GM21737 (cell line): ENCODE results near the gene AGAP2.

Source experiments
- ATAC-seq: cut with Tn5 transposase; IDR thresholded peaks from one replicate; pipeline ENCODE4 v1.9.1; 2021; ENCODE audit warnings: mild to moderate bottlenecking, moderate library complexity; ENCODE audit not compliant: unreplicated experiment

AGAP2 gene

DNA sequence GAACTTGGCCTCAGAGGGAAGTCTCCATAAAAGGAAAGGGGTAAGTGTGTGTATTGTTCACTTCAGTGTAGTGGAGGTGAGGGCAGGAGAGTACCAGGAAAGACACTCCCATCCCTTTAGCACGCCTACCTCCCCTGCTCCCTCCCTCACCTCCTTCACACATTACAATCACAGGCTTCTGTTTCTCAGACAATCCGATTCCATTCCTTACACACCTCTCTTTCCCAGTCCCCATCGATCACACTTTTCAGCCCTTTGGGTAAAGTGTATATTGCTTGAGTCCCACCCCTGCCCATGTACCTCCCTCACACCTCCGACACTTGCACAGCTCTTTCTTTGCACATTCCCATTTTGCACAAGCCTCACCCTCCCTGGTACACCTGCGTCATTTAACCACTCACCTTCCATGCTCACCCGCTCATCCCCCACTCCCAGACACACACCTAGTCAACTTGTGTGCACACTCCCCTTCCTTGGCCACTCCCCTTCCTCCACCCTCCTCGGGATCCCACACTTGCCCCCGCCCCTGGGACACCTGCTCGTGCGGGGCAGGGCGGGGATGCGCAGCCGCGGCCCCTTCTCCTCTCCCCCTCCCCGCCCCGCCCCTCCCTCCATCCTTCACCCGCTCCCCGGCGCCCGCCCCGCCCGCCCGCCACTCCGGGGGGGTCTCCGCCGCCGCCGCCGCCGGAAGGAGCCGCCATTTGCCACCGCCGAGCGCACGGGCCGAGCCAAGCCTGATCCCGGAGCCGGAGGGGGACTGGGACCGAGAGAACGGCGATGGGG lies 16.1 kb upstream of the AGAP2 start, which contains the start of gene MARCHF9:
TSS of gene MARCHF9 (plus strand) at position 693 of the 783 bp plus-strand sequence. CDS start 426 bp downstream, outside the sequence.
- ATAC-seq: peak; percentile 34

DNA sequence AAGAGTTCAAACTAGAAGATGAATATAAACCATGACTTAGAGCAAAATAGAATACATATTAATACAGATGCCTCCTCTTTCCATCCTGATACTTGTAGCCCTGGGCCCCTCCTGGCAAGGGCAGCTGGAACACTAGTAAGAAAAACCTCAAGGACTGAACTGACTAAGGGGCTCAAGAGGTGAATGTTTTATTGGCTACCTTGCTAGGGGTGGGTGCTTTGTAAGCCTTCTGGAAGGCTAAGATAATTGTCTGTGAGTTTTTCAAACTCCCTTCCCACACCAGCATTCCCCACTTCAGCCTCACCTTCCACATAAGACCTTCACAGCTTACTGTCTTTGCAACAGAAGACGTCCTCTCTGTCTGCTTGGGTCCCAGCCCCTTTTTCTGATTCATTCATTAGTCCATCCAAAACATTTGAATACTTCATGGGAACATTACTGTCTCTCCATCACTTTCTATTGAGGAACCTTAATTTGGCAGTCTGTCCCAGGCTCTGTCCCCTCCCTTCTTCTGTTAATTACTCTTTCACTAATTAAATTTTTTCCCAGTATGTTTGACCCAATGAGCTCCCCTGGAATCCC lies 15.3 kb upstream of the AGAP2 start:
- ATAC-seq: no peak

DNA sequence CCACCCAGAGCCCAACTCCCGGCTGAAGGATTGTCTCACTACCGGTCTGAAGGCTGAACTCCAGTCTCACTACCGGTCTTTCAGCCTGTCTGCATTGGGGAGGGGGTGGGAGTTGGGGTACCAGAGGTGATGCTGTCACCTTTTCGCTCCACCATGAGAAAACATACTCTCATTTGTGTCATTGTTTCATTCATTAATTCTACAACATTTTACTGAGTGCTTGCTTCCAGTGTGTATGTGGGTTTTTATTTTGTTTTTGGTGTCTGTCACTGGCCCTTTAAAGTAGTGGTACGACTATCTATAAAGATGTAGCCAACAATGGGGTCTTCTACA lies 14.1 kb upstream of the AGAP2 start:
- no peak for ATAC-seq

DNA sequence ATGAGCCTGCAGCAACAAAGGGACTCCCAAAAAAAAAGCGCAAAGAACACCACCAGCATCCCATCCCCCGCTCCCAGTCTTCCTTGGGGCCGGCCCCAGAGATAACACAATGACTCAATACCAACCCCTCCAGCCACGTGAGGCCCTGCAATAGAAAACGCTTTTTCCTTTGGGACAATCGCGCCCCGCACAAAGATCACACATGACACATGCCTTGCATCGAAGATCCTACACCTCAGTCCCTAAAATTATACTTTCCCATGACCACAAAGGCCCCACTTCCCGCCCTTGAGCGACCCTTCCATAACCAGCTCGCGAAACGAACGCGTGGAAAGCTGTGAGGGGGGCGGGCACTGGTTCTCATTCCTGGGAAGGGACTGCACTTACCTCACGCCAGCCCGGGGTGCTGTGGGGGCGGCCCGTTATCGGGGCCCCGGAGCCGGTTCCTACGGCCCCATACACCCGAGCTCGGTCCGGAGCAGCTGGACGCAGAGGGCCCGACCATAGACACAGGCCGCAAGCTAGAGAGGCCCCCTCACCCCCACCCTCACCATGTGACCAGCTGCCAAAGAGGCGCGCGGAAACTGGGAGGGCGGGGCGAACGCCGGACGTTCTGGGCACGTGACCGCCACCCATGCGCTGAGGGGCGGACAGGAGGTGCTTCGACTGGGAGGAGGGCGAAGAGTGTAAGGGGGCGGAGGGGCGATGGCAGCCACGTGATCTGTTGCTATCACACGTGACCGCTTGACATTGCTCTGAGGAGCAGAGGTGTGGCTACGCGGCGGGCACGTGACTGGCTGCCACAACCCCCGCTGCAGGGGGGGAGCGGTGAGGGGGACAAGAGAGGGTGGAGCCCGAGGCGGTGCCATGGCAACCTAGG lies 13.5 kb upstream of the AGAP2 start, which contains the start of gene CDK4:
TSS of gene CDK4 (minus strand) at position 523 of the 880 bp plus-strand sequence. CDS start 593 bp downstream, outside the sequence.
- peak; percentile 61 for ATAC-seq

DNA sequence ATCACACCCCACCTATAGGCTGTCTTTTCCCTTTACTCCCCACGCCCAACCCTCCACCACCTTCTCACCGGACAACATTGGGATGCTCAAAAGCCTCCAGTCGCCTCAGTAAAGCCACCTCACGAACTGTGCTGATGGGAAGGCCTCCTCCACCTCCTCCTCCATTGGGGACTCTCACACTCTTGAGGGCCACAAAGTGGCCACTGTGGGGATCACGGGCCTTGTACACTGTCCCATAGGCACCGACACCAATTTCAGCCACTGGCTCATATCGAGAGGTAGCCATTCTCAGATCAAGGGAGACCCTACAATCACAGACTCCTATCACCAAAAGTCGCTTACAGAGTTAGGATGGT lies 12.9 kb upstream of the AGAP2 start:
- no peak for ATAC-seq

DNA sequence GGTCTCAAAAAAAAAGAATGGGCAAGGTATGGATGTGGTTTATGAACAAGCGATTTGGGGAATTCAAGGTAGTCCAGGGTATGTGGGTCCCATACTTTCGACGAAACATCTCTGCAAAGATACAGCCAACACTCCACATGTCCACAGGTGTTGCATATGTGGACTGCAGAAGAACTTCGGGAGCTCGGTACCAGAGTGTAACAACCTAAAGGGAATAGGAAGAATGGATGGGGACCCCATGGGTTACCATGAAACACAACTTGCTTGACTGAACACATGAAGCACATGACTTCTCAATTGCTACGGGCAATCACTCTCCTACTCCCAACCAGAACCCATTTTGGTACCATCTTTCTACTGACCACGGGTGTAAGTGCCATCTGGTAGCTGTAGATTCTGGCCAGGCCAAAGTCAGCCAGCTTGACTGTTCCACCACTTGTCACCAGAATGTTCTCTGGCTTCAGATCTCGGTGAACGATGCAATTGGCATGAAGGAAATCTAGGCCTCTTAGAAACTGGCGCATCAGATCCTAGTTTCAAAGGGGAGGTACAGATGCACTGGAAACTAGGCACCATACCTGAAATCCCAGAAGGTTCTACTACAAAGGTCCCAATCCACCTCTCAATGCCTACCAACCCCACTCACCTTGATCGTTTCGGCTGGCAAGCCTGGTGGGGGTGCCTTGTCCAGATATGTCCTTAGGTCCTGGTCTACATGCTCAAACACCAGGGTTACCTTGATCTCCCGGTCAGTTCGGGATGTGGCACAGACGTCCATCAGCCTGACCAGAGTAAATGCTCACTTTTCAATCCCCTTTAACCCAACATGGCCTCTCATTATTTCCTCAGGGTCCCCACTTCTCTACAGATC lies 12.3 kb upstream of the AGAP2 start:
- no peak for ATAC-seq

DNA sequence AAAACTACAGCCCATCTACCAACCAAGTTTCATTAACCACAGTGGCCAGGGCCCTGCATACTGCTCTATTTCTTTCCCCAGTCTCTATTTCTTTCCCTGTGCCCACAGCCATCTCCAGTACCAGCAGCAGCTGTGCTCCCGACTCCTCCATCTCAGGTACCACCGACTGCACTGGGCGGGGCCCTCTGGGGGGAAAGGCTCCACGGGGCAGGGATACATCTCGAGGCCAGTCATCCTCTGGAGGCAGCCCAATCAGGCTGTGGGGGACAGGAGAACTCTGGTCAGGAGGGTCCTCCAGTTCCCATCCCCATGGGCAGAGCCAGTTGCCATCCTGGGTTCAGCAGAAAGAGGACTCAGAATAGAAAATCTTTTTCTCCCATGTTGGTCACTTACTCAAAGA lies 10.5 kb upstream of the AGAP2 start:
- ATAC-seq: no peak

DNA sequence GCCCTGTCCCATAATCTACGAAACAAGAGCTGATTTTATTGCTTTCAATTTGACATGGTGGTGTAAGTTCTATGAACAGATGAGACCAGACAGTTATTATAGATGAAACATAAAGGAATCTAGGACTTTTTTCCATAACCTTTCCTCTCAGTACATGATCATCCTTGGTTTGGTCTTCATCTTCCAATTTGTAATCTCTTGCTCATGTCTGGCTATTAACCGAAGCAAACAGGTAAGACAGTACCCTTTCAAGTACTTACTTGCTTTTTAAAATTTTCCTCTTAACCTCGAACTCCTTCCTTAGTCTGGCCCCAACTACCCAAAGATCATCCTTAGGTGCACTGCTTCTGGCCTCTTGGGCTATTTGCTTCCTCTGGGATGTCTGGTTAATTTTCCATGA lies 7.5 kb upstream of the AGAP2 start:
- ATAC-seq: no peak

DNA sequence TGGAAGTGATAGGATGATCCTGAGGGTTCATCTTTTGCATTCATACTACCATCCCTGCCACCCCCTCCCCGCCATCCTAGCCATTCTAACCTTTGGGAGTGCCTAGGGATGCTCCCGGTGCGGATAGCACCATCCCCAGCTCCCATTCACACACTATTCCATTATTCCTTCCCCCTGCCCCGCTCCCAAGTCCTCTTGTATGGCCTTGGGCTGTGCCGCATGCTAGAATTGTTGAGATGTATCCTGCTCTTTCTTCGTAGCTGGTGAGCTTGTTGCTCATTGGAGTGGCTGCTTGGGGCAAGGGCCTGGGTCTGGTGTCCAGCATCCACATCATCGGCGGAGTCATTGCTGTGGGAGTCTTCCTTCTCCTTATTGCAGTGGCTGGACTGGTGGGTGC lies 6.9 kb upstream of the AGAP2 start:
- no peak for ATAC-seq

DNA sequence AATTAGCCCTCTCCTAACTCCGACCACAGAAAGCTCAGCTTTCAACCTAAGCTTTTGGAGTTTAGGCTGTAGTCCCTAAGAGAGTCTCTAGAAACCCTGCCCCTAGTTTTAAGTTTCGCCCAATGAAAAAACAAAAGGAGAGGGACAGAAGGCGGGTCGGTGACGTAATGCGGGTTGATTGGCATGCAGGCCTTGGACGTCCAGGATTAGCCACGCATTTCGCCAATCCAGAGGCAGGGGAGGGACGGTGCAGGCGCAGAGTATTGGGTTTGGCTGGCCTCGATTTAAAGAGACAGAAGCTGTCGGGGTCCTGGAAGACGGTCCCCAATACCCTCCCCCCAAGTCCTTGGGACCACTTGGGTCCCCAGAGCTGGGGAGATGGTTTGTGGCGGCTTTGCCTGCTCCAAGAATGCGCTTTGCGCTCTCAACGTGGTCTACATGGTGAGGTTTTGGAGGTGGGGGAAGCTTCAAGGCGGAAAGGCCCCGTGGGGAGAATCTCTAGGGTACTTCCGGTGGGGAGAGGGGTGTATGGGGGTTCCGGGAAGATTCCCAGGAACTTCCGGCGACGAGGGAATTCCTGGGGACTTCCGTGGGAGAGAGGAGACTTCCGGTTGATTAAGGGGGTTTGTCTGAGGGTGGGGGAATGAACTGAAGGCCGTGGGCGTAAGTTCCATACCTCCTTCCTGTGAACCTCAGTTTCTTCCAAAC lies 6.4 kb upstream of the AGAP2 start, which contains the start of gene TSPAN31:
TSS of gene TSPAN31 (plus strand) at position 263 of the 708 bp plus-strand sequence. CDS start at position 379, 116 bp downstream.
- peak; percentile 74 for ATAC-seq

DNA sequence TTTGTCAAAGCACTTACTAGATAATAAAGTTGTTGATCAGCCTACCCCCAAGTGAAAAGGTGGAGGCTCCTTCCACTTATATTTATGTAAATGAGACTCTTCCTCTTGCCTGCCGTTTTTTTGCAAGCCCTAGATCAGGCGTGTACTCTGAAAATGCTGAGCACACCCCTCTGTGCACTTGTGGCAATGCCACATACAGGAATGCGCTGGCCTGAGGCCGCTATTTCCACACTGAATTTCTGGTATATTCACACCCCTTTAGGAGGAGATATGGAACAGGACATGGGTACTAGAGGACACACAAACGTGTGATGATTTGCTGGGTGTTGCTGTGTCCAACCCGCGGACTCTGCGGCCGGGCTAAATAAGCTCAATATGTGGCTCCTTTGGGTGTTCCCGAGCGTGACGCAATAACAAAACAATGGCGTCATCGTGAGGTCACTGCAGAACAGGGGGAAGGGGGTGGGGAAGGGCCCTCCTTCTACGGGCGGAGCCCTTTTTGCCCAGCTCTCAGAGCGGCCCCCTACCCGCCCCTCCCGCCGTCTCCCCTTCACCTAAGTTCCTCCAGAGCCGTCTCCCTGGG lies 5.7 kb upstream of the AGAP2 start:
- ATAC-seq: peak; percentile 37

DNA sequence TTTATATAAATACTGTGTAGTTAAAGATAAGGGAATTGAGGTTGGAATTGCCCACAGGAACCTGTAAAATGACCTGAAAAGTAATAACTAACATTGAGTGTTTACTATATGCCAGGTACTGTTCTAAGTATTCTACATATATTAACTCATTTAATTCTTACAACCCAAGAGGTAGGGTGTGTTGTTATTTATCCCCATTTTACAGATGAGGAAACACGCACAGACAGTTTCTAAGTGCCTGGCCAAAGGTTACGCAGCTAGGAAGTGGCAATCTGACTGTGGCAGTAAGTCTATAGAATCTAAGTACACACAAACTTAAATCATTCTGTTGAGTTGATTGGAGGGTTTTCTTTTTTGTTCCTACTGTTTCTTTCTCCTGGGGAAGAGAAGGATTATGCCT lies 5.2 kb upstream of the AGAP2 start:
- no peak for ATAC-seq

DNA sequence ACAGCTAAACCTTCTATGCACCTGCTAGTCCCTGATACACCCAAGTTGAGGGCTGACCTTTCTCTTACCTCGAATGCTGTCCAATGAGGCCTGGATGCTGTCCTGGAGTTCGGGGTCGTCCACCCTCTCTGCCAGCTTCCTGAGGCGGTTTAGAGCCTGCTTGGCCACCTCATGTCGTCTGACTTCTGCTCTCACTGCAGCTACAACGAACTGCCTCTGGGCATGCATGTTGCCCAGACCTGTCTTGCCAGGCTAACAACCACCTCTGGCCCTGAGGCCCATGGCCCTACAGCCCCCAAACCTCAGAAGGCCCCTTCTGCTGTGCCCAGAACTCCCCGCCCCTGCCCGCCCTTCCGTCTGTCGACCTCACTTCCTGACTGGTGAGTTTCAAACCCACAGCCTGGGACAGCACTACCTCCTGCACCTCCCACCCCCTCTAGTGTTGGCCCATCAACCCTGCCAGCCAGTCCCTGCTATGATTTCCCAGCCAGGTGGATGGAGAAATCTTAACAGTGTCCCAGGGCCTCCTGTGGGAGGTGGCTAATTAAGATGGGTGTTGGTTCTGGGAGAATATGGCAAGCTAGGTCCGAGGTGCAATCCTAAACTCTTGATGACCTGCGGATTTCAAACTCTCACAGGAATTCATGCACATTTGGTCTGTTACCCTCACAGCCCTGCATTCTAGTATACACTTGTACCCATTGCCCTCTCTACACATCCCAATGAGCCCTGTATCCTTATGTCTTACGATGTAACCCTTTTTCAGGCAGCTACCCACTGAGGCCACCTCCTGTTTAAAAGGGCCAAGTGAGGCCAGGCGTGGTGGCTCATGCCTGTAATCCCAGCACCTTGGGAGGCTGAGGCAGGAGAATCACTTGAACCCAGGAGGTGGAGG lies 3.5 kb upstream of the AGAP2 start:
- peak; percentile 58 for ATAC-seq

DNA sequence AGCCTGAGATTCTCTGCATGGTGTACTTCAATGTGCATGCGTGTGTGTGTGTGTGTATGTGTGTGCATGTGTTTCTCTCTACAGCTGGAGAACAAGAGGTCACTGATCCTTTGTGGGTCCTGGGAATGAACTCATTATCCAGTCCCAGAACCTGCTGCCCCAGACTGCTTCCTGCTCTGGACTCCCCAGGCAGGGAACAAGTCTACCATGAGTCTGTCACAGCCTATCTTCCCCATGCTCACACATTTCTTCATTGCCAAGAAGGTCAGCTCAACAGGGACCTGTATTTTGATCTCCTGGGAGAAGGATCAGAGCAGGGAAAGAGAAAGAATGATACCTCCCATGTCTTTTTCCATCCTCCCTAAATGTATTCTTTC lies 2.9 kb upstream of the AGAP2 start:
- ATAC-seq: no peak

DNA sequence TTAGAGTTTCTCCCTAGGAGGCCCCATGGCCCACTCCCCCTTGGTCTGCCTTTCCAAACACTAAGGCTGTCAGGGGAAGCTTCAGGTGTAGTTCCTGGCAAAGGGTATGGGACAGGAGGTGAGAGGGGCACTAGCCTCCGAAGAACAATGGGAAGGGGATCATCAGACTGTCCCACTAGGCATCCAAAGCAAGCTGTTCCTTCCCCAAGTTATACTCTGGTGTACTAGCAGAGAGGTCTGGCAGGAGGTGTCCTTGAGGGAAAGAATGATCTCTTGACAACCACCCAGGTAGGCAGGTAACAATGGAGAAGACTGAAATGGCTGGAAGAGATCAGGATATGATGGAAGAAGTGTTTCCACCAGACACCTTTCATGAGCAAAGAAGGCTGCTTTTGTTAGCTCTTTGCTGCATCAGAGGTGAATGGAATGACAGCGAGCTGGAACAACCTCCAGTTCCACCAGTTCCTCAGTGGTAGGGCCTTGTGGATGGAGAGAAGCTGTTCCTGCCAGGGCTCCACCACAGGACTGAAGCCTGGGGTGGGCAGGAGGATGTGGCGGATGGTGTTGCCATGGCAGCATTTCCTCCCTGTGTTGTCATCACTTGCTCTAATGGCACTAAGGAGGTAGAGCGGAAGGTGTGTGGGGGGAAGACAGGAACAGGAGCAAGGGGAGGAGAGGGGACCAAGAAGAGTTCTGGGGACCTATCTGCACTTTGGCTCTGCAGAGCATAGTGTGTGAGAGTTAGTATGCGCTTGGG lies 2.3 kb upstream of the AGAP2 start:
- ATAC-seq: peak; percentile 46

DNA sequence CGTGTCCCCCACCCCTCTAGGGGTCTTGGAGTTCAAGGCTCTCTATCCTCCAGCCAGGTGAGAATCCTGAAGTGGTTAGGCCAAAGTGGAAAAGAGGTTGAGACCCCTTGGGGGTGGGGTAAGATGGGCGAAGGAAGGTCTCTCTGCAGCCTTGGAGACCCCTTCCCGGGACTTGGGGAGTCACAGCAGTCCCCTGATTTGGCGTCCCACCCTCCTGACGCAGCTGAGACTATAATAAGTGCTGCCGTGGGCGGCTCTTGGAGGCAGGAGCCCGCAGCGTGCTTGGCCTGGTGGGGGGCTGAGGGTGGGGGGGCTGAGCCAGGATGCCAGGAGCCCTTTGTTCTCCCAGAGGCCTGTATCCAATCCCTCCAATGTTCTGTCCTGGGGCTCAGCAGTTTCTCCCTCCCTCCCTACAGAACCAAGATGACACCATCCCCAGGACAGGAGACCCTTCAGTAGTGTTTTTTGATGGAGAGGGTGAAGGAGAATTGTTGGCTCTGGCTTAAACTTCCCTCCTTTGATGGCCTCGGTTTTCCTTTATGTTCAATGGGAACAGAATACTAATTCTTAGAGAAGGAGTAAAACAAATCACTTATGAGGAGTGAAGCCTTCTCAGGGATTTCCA lies 1.5 kb upstream of the AGAP2 start:
- ATAC-seq: no peak

DNA sequence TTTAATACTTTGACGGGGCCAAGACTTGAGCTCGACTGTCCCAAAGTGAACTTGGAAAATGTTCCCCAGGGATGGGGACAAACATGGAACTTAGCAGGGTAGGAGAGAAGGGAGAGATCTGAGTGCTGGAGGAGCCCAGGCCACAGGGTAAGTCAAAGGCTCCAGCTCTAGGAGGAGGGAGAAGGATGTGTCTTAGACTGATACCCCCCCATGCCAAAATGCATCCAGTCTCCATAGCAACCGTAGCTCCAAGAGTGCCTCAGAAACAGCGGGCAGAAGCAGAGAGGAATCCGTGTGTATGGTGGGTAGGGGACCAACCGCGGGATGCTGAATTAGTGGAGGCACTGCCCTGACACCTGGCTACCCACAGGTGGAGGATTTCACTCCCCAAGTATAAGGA lies 845 bp upstream of the AGAP2 start:
- ATAC-seq: no peak
